ENCODE measurements around the gene NDUFB10.

DNA sequence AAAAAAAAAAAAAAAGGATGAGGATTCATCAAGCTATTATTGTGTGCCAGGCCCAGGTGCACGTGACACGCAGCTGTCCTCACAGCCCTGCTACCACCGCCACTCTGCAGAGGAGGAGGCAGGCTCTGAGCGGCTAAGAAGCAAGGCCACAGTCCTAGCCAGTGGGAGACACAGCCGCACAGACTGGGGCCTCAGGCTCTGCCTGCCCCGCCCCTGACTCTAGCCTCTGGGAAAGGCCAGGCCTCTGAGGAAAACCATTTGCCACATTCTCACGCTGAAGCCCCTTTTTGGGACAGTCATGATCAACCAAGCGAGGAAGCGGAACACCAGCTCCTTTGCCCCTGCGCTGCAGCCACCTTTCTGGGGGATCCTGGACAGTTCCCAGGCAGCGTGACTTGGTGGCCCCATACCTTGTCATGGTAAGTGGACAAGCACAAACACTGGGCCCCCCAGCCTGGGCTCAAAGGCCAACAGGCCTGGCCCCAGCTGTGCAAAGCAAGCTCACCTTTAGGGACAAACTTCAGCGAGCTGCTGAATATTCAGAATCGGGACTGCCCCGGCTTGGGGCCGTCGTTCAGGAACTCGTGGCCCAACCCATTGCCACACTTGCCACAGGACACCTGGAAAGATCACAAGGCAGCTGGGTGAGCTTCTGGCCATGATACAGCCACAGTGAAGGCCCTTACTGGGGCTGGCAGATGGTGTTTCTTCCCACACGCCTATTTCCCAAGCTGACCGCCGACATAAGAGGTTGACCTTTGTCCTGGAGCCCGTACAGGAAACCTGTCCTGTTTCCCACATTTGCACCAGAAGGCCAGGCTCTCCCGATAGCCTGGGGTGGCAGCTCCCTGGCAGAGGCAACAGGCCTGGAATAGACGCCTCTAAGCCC is 18.8 kb upstream of the NDUFB10 start:
- no peak for TF ChIP-seq YY1 (IDR thresholded peaks at IDR 0.05; ENCODE audit: insufficient read depth, insufficient read length)
- TF ChIP-seq ZNF274 (IDR thresholded peaks at IDR 0.05; ENCODE audit: low read depth, low read length): no peak

All from NT2/D1 (cell line).